ENCODE data around the gene COL13A1. TPM values are rescaled to one million over a fixed set of nuclear protein-coding genes. Genes with fewer than 3 reads are reported as not detected.

Gene COL13A1
- total and polyA plus RNA-seq, 2 of the 8 experiments (the other 6 are each of a cell fraction or from before 2014, with no cell fraction given) = 2.6 to 5.2 TPM

DNA sequence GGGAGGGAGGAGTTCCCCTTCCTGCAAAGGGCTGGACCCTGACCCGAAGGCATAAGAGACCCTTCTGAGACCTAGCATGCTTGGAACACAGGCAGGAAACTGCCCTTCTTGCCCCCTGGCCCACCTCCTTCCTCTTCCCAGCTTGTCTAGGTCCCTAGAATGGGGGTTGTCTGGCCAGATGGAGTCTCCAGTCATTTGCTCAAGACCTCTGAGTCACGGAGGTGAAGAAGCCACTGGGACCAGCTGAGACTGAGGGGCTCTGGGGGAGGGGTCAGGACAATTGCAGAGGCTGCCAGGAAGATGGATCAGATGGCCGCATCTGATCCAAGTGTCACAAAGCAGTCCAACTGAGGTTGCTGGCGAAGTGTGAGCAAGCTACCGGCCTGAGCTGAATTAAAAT, 46.2 kb downstream of the COL13A1 start (continued):
- TF ChIP-seq CHD7 (IDR thresholded peaks at IDR 0.05; ENCODE audit: insufficient replicate concordance, low read length) (no peak), EP300 (IDR thresholded peaks at IDR 0.05; ENCODE audit: borderline replicate concordance in 1 of 2, low read depth in 2 of 2, low read length in 2 of 2) (no peak), HDAC2 (IDR thresholded peaks at IDR 0.05; ENCODE audit: borderline replicate concordance in 1 of 2, low read depth in 2 of 2, low read length in 2 of 2) (no peak), TCF12 (IDR thresholded peaks at IDR 0.05; ENCODE audit: low read depth, low read length) (no peak), CREB1 (IDR thresholded peaks at IDR 0.05) (no peak), GABPA (IDR thresholded peaks at IDR 0.05; ENCODE audit: borderline replicate concordance, insufficient read depth, low read length) (no peak), MAX (IDR thresholded peaks at IDR 0.05) (no peak), CHD2 (IDR thresholded peaks at IDR 0.05; ENCODE audit: low read length) (no peak), SRF (IDR thresholded peaks at IDR 0.05; ENCODE audit: low read depth, low read length) (no peak)
- TF ChIP-seq, protein P1, sequence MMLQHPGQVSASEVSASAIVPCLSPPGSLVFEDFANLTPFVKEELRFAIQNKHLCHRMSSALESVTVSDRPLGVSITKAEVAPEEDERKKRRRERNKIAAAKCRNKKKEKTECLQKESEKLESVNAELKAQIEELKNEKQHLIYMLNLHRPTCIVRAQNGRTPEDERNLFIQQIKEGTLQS (IDR thresholded peaks at IDR 0.05; ENCODE audit: insufficient read depth, low read depth, low read length) = no peak

All from H1 (cell line).